Measurements from ENCODE around the gene TMEM250. TPM values are rescaled to one million over a fixed set of nuclear protein-coding genes. Genes with fewer than 3 reads are reported as not detected.
"Not testable (repeated sequence)": the region's sequence is repeated elsewhere in the genome, so short reads cannot be mapped to it uniquely, and the experiment has no call there.

The TMEM250 gene
- total RNA-seq, 4 donors from 2014 or later = 23.5 to 35.3 (median 25.6) TPM

DNA sequence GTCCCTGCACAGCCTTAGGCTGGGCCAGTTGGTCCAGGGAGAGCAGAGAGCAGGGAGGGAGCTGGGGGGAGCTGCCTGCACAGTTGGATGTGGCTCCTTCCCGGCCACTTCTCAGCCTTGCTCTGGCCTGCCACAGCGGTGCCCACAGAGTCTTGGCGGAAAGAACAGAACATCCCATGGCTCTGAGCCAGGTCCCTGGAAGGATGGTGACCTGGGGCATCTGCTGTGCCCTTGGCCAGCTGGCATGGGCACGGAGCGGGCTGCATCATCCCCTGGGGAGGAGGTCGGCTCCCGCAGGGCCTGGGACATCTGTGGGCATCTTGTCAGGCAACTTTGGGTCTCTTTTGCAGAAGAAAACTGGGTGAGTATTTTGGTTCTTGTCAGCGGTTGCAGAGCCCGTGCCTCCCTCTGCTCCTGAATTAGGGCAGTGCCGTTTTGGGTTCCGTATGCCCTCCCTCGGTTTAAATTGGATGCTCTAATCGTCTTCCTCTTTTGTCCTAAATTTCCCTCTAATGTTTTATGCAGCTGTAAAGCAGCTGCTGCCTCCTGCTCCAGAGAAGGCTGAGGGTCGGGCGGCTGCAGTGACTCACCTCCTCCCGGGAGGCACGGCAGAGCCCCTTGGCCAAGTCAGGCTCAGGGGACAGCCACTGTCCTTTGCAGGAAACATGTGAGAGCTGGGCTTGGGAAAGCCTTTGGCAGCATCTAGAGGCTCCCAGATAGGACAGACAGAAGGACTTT, 13.1 kb downstream of the TMEM250 start:
- Histone ChIP-seq H3K4me3 (replicated peaks in 1 of 3) (no peak overlapping the region), H3K4me1 (peaks cover 7 to 41% of the 10 kb centered on the region in 2 donors), H3K9me3 (no peaks in the 10 kb centered on the region), H3K36me3 (no peaks in the 10 kb centered on the region), H3K27ac (no peak overlapping the region), H3K27me3 (no peaks in the 10 kb centered on the region)
- WGBS, 2 donors = 70% methylated on average over 17 of the region's 17 CpGs
- intact Hi-C loops (cut with DNase I) = no loop called here
- no peak for TF ChIP-seq POLR2A (IDR thresholded peaks at IDR 0.05)
- TF ChIP-seq, protein P1, sequence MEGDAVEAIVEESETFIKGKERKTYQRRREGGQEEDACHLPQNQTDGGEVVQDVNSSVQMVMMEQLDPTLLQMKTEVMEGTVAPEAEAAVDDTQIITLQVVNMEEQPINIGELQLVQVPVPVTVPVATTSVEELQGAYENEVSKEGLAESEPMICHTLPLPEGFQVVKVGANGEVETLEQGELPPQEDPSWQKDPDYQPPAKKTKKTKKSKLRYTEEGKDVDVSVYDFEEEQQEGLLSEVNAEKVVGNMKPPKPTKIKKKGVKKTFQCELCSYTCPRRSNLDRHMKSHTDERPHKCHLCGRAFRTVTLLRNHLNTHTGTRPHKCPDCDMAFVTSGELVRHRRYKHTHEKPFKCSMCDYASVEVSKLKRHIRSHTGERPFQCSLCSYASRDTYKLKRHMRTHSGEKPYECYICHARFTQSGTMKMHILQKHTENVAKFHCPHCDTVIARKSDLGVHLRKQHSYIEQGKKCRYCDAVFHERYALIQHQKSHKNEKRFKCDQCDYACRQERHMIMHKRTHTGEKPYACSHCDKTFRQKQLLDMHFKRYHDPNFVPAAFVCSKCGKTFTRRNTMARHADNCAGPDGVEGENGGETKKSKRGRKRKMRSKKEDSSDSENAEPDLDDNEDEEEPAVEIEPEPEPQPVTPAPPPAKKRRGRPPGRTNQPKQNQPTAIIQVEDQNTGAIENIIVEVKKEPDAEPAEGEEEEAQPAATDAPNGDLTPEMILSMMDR (IDR thresholded peaks at IDR 0.05) = no peak
- DNase-seq = no peak

DNA sequence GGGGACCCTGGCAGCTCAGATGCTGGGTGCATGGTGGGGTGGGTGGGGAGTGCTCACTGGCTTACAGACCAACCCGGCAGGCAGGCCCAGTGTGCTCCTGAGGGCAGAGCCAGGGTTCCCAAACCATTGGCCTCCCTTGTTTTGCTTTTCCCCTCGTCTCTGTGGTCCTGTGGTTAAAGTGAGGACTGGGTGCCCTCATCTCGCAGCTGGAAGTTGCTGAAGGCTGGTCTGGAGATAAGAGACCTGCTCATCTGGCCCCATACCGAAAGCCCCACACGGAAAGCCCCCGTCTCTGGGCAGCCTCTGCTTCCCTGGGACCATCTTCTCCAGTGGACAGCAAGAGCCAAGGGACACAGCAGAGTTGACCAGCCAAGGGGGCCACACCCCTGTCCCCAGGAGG, 13.8 kb downstream of the TMEM250 start:
- no peak for TF ChIP-seq POLR2A (IDR thresholded peaks at IDR 0.05)
- TF ChIP-seq, protein P1 (IDR thresholded peaks at IDR 0.05) = no peak
- intact Hi-C loops (cut with DNase I) = no loop called here
- Histone ChIP-seq H3K27ac (no peak overlapping the region), H3K4me1 (peaks cover 2 to 35% of the 10 kb centered on the region in 2 donors), H3K9me3 (no peaks in the 10 kb centered on the region), H3K27me3 (no peaks in the 10 kb centered on the region), H3K4me3 (replicated peaks in 1 of 3) (no peak overlapping the region), H3K36me3 (no peaks in the 10 kb centered on the region)
- DNase-seq = no peak
- 82 to 88% methylated on average over 5 to 6 of the region's 6 CpGs for WGBS, 2 donors

DNA sequence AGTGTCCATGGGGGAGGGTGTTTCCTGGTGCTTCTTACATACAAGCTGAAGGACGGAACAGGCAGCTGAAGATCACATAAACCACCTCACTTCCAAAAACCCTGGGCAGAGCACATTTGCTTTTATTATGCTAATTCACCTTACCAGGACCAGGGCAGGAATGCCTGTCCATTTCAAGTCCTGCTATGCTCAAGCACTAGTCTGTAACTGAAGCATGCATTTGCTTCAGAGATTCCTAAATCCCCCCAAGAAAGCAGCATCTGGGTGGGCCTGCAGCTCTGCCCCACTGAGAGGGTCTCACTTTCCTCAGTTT, 14.2 kb downstream of the TMEM250 start:
- intact Hi-C loops (cut with DNase I) = no loop called here
- TF ChIP-seq, protein P1 (IDR thresholded peaks at IDR 0.05) = no peak
- no peak for TF ChIP-seq POLR2A (IDR thresholded peaks at IDR 0.05)
- Histone ChIP-seq H3K27ac (no peak overlapping the region), H3K27me3 (no peaks in the 10 kb centered on the region), H3K4me3 (replicated peaks in 1 of 3) (no peak overlapping the region), H3K9me3 (no peaks in the 10 kb centered on the region), H3K36me3 (no peaks in the 10 kb centered on the region), H3K4me1 (peaks cover 0 to 31% of the 10 kb centered on the region in 2 donors)
- DNase-seq = no peak
- WGBS, 2 donors = 71 to 86% methylated on average over 1 of the region's 1 CpG

DNA sequence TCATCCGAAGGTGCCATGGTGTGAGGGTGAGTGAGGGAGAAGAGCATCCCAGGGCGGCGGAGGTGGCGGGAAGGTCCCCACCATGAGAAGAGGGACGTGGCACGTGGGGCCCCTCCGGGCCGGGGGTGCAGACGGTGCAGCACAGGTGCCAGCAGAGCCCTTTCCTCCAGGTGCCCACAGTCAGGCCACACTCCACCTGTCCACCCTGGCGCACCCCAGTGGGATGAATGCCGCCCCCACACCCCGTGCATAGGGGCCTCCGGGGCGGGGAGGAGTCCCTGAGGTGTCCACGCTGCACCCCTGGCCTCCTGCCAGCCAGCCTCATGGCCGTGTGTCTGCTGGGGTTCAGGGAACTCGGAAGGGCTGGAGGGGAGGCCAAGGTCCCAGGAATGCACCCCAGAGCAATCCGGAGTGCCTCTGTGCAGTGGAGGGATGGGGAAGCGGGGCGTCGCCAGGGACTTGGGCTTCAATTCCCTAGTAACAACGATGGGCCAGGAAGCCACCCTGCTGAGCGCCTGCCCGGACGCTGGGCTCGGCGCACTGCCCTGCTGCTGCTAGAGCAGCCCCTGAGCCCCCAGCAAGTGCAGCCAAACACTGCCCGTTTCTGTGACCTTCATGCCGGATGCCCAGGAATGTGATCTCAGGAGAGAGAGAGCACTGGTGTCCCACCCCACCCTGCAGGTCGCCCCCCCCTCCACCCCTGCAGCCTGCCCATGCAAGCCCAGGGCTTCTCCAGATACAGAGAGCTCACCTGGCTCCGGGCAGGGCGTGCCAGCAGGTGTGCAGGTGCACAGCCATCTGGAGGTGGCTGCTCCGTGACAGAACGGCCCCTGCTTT, 14.8 kb downstream of the TMEM250 start:
- TF ChIP-seq, protein P1 (IDR thresholded peaks at IDR 0.05) = no peak
- TF ChIP-seq POLR2A (IDR thresholded peaks at IDR 0.05) = no peak
- Histone ChIP-seq H3K4me3 (replicated peaks in 1 of 3) (no peak overlapping the region), H3K36me3 (no peaks in the 10 kb centered on the region), H3K27me3 (no peaks in the 10 kb centered on the region), H3K27ac (no peak overlapping the region), H3K9me3 (no peaks in the 10 kb centered on the region), H3K4me1 (peaks cover 0 to 25% of the 10 kb centered on the region in 2 donors)
- intact Hi-C loops (cut with DNase I) = no loop called here
- WGBS, 2 donors = 59 to 68% methylated on average over 15 of the region's 34 CpGs
- no peak for DNase-seq

DNA sequence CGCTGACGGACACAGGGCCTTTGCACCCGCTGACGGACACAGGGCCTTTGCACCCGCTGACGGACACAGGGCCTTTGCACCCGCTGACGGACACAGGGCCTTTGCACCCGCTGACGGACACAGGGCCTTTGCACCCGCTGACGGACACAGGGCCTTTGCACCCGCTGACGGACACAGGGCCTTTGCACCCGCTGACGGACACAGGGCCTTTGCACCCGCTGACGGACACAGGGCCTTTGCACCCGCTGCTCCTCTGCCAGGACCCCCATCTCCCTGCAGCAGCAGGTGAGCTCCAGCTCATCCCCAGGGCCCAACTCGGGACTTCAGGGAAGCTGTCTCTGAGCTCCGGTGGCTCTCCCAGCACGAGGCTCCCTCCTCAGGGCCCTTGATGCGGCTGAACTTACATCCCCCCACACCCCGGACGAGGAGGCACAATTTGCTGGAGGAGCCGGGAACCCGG, 17.0 kb downstream of the TMEM250 start:
- WGBS, 2 donors = 93% methylated on average over 3 of the region's 27 CpGs; no CpG with 5 or more reads in 1 of the 2 donors
- H3K36me3 ChIP-seq; H3K9me3 ChIP-seq; intact Hi-C loops (cut with DNase I); DNase-seq; H3K27ac ChIP-seq; H3K27me3 ChIP-seq; H3K4me3 ChIP-seq (replicated peaks in 1 of 3): not testable (repeated sequence)
- peaks cover 0 to 24% of the 10 kb centered on the region in 2 donors for H3K4me1 ChIP-seq
